Neural cell (in vitro differentiated cells): ENCODE measurements around the gene NFILZ.

Experiments
- CTCF ChIP-seq: fragments of 450-650 bp; IDR thresholded peaks from 2 replicates; pipeline ENCODE4 v1.5.1; 2014; ENCODE audit warnings: antibody characterized with exemption, mild to moderate bottlenecking, moderate library complexity; ENCODE audit not compliant: poor library complexity, severe bottlenecking
- REST ChIP-seq: IDR thresholded peaks from 2 replicates; pipeline ENCODE4 v1.6.1; 2012; ENCODE audit warnings: borderline replicate concordance
- SMC3 ChIP-seq: fragments of 450-650 bp; conservative IDR thresholded peaks from 2 replicates; pipeline ENCODE4 v1.6.1; 2014; ENCODE audit warnings: antibody characterized with exemption, mild to moderate bottlenecking, moderate library complexity; ENCODE audit not compliant: poor library complexity
- TAF1 ChIP-seq: IDR thresholded peaks from 2 replicates; pipeline ENCODE4 v1.6.1; 2012; ENCODE audit warnings: low read depth

- TF ChIP-seq CTCF (no peak), SMC3 (no peak), TAF1 (no peak), REST (no peak)
These were observed 17.8 kb downstream of the NFILZ start for GRCh38 chr19:8648240-8648639.
